ENCODE data around the gene MTHFD1L.

MTHFD1L gene

GRCh38 chr6:150866147-150866990 is 867 bp downstream of the MTHFD1L start:
- peak; percentile 60 to 77 for DNase-seq

GRCh38 chr6:150866991-150867501 is 1.5 kb downstream of the MTHFD1L start:
- no peak for DNase-seq

GRCh38 chr6:150868759-150869158 is 3.3 kb downstream of the MTHFD1L start:
- DNase-seq: no peak

GRCh38 chr6:150874179-150874578 is 8.7 kb downstream of the MTHFD1L start:
- DNase-seq: no peak

GRCh38 chr6:150875841-150876240 is 10.3 kb downstream of the MTHFD1L start:
- DNase-seq: no peak

GRCh38 chr6:150876598-150876997 is 11.1 kb downstream of the MTHFD1L start:
- no peak for DNase-seq

- no peak for DNase-seq
These were observed 12.4 kb downstream of the MTHFD1L start for GRCh38 chr6:150877928-150878327.

- no peak for DNase-seq
These were observed 13.1 kb downstream of the MTHFD1L start for GRCh38 chr6:150878347-150879213.

- DNase-seq: no peak
These were observed 14.8 kb downstream of the MTHFD1L start for GRCh38 chr6:150880336-150880735.

GRCh38 chr6:150881911-150882481 is 16.5 kb downstream of the MTHFD1L start:
- no peak for DNase-seq

GRCh38 chr6:150883521-150883920 is 18.0 kb downstream of the MTHFD1L start:
- DNase-seq: no peak

- no peak for DNase-seq
These were observed 20.7 kb downstream of the MTHFD1L start for GRCh38 chr6:150886155-150886554.

GRCh38 chr6:150887978-150888563 is 22.6 kb downstream of the MTHFD1L start:
- no peak for DNase-seq

GRCh38 chr6:150890346-150890745 is 24.8 kb downstream of the MTHFD1L start:
- no peak for DNase-seq

GRCh38 chr6:150891888-150892485 is 26.5 kb downstream of the MTHFD1L start:
- peak; percentile 51 to 54 for DNase-seq

- DNase-seq: no peak
These were observed 28.8 kb downstream of the MTHFD1L start for GRCh38 chr6:150894191-150894744.

GRCh38 chr6:150894935-150895552 is 29.5 kb downstream of the MTHFD1L start:
- DNase-seq: no peak

GRCh38 chr6:150895928-150896632 is 30.6 kb downstream of the MTHFD1L start:
- no peak for DNase-seq

- no peak for DNase-seq
These were observed 32.0 kb downstream of the MTHFD1L start for GRCh38 chr6:150897400-150897943.

GRCh38 chr6:150898399-150899170 is 33.1 kb downstream of the MTHFD1L start:
- DNase-seq: no peak

Data from SHP77 (cell line).